Amygdala (tissue), 56 donors: ENCODE measurements around the gene FZR1.

ENCODE experiments used
- DNase-seq, 56 donors: peaks; one replicate each; lab custom pipeline; 2025; lab: John Stamatoyannopoulos, UW

FZR1 gene

DNA sequence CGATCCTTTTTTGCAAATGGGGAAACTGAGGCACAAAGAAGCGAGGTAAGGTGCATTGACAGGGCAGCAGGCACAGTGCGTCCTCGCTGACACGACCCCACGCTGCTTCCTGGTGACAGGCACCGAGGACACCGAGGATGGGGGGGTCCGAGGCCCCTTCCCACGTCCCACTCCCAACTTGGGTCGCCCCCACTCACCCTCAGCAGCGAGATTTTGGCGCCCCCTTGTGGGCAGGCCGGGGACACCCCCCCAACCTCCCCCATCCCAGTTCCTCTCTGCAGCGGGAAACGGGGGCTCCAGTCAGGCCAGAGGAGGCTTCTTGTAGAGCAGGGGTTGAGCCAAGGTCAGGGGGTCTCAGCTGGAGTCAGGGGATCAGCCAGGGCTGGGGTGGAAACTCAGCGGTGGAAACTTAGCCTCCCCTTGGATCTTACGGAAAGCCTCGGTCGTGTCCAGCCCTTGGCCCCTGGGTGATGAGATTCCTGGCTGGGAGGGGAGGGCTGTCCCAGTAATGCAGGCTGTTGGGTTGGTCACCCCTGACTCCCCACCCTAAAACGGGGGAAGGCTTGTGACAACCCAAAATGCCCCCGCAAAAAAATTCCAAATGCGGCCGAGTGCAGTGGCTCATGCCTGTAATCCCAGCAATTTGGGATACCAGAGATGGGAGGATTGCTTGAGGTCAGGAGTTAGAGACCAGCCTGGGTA lies 34.0 kb upstream of the FZR1 start:
- DNase-seq: peak in 12 of 56 donors; percentile 3 to 54 (median 21)

DNA sequence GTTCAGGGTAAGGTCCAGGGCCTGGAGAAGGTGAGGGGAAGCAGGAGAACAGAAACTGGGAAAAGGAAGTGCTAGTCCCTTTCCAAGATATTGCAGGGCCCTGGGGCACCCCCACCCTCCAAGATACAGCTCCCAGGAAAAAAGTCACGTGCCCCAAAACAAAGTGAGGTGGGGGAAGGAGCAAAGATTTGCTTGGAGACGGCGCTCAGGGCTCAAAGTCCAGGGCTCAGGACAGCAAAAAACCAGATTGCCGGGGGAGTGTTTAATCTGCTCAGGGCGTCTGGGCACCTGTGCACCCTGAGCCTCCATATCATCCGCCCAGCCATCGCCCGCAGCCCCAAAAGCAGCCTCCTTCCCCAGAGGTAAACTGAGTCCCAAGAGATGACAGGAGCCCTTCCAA lies 32.1 kb upstream of the FZR1 start:
- no peak for DNase-seq

DNA sequence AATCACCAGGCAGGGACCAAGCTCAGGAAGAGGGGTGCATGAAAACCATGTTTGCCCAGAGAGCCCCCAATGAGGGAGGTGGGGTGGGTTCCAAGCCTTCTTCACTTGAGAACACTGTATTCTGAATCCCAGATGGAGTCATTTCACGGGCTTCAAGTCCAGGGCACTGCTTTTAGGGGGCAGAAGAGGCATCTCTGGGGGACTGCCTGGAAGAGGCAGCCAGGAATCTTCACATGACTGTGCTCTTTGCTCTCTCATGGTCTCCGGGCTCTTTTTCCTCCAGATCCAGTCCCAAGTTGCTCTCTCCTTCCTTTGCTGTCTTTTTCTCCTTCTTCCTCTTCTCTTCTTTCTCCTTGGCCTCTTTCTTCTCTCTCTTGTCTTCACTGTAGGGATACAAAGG lies 31.5 kb upstream of the FZR1 start:
- no peak for DNase-seq

DNA sequence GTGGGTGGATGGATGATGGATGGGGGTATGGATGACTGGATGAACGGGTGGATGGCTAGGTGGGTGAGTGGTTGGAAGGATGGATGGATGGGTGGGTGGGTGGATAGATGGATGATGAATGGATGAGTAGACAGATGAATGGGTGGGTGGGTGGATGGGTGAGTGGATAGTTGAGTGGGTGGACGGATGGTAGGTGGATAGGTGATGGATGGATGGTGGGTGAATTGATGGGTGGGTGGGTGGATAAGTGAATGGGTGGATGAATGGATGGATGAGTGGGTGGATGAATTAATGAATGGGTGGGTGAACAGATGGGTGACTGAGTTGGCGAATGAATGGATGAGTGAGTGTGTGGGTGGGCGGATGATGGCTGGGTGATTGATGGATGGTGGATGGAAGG lies 30.7 kb upstream of the FZR1 start:
- no peak for DNase-seq

DNA sequence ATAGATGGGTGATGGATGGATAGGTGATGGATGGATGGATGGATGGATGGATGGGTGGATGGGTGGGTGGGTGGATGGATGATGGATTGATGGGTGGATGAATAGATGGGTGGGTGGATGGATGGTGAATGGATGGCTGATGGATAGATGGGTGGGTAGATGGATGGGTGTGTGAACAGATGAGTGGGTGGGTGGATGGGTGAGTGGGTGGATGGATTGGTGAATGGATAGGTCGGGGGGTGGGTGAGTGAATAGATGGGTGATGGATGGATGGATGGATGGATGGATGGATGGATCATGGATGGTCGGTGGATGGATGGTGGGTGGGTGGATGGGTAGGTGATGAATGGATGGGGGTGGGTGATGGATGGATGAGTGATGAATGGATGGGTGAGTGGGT lies 29.3 kb upstream of the FZR1 start:
- no peak for DNase-seq

DNA sequence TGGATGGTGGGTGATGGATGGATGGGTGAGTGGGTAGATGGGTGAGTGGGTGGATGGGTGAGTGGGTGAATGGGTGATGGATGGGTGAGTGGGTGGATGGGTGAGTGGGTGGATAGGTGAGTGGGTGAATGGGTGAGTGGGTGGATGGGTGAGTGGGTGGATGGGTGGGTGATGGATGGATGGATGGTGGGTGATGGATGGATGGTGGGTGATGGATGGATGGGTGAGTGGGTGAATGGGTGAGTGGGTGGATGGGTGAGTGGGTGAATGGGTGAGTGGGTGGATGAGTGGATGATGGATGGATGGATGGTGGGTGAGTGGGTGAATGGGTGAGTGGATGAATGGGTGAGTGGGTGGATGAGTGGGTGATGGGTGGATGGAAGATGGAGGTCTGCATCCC lies 28.6 kb upstream of the FZR1 start:
- DNase-seq: no peak

DNA sequence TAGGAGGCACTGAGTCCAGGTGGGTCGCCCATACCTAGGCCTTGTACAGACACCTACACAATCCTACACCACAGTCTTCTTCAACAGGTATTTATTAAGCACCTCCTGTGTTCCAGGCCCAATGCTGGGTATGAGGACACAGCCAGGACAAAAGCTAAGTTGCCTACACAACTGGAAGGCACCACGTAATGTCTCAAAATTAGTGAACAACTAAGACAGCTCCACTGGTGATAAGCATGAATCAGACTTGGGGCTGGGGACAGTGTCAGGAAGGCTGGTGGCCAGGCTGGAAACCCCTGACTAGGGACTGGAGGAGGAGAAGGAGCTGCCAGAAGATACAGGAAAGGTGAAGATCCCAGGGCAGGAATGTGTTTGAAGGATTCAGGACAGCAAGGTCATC lies 28.2 kb upstream of the FZR1 start:
- DNase-seq: no peak

DNA sequence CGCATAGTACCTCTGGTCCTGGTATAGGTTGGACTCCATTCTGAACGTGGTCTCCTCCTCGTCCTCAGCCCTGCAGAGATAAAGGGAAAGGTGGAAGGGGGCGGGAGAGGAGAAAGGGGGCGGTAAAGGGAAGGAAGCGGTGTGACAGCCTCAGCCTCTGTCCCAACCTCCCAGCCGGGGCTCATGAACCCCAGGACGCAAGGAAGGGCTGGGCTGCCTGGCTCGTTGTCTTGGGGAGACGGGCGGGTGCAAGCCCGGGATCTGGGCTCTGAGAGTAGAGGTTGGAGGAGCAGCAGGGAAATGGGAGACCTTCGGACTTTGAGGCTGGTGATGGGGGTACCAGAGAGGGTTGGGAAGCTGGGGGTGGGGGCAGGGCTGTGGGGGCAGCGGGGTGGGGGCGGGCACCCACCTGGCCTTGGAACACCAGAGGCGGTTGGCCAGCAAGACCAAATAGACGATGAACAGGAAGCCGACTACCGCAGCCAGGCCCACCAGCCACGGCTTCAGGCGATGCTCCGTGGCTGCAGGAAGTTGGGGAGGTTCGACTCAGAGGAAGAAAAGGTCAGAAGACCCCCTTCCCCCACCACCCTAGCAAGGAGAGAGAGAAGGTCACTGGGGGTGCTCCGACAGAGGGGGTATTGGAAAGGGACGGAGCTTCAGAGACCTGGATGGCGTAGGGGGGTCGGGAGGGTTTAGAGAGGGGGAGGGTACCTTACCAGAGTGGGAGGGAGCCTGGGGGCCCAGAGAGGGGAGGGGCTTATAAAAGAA lies 27.5 kb upstream of the FZR1 start:
- DNase-seq: no peak

DNA sequence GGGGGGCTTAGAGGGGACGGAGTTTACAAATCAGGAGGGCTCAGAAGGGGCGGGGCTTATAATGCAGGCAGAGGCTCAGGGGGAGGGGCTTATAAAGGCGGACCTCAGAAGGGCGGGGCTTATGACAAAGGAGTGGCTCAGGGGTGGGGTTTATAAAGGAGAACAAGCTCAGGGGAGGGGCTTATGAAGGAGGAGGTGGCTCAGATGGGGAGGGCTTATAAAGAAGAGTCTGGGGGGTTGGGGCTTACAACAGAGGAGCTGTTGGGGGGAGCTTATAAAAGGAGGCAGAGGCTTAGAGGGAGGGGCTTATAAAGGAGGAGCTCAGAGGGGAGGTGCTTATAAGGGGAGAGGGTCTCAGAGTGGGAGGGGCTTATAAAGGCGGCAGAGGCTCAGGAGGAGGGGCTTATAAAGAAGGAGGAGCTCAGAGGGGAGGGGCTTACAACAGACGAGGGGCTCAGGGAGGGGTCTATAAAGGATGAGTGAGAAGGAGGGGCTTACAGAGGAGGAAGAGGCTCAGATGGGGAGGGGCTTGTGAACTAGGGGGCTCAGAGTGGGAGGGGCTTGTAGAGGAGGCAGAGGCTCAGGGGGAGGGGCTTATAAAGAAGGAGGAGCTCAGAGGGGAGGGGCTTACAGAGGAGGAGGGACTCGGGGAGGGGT lies 26.8 kb upstream of the FZR1 start:
- peak in 2 of 56 donors; percentile 25 to 64 for DNase-seq

DNA sequence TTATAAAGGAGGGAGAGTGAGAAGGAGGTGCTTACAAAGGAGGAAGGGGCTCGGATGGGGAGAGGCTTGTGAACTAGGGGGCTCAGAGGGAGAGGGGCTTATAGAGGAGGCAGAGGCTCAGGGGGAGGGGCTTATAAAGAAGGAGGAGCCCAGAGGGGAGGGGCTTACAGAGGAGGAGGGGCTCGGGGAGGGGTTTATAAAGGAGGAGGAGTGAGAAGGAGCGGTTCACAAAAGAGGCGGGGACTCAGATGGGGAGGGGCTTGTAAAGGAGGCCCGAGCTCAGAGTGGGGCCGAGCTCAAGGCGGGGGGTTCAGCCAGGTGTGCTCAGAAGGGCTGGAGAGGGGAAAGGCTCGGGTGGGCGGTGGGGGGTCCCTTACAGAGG lies 26.3 kb upstream of the FZR1 start:
- no peak for DNase-seq

DNA sequence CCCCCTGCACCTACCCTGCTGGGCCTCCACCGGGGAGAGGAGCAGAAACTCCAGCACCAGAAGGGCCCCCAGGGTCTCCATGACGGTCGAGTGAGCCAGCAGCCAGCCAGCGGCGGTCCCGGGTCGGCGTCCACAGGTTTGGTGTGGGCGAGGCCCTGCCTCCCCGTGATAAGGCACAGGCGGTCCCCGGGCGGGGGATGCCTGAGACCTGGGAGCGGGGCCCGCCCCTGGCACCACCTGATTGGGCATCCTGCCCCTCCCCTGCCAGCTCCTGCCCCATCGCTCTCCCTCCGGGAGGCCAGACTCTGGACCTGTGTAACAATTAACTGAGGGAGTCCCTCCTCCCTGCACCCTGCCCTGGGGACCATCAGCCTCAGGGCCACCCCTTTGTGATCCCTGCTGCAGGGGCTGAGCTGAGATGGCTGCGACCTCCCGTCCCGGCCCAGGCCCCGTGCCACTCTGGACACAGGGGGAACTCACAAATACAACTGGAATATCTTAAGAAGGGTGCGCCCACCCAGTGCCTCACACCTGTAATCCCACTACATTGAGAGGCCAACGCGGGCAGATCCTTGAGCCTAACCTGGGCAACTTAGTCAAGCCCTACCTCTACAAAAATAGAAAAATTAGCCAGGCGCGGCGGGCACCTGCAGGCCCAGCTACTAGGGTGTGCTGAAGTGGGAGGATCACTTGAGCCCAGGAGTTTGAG lies 25.6 kb upstream of the FZR1 start, which contains the start of gene SMIM24:
Gene SMIM24, minus strand, starts transcription at position 143 of the 709 bp plus-strand sequence. Its CDS starts 62 bp downstream, at position 81.
- no peak for DNase-seq

DNA sequence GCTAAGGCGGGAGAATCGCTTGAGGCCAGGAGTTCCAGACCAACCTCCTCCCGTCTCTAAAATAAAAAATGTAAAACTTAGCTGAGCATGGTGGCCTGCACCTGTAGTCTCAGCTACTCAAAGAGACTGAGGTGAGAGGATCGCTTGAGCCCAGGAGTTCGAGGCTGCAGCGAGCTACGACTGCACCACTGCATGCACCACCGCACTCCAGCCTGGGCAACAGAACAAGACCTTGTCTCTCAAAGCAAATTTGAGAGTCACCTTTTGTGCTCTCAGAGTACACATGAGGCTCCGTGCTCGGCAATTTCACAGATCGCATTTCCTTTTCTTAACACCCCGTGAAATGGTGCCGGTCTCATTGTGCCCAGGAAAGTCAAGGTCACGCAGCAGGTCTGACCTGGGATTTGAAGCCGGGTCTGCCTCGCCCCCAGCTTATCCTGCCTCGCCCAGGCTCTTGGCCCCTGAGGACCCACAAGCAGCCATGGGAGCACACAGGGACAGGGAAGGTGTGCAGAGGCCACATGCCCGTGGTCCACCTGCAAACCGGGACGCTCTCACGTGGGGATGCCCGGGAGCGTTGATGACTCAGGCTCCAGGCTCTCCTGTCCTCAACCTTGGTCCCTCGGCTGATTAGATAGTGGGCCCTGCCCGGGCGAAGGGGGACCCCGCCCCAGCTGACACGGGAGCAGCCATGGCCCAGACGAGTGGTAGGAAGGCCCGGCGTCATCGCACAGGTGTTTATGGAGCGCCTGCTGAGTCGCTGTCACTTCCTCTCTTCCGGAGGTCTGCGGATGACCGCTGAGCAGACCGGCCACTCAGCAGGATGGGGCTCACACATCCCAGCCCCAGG lies 24.6 kb upstream of the FZR1 start:
- DNase-seq: no peak

DNA sequence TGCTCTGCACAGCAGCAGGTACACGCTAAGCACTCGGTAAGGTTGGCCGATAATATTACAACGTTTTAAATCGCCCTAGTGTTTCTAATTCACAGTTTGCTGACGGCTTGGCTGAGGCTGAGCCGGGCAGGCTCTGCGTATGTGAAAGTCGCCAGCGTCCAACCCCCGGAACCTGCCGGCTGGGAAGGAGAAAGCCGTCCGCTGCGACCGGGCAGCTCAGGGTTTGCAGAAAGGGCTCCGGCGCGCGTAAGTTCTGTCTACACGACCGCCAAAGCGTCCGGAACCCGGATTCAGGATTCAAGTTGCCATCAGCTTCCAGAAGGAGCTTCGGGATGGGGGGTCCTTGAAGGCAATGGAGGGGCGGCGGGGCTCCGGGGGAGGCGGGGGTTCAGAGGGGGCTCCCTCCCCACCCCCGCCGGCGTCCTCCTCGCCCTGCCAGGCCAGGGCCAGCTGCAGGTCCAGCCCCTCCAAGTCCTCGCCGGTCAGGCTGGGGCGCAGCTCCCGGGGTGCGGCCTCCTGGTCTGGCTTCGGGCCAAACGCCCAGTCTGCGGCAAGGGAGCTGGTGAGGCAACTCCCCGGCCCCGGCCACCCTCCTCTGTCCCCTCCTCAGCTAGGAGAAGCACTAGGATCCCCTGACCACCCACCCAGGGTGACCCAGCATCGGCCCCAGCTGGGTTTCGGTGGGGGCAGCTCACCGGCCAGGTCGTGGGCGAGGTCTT lies 23.4 kb upstream of the FZR1 start:
- DNase-seq: no peak

DNA sequence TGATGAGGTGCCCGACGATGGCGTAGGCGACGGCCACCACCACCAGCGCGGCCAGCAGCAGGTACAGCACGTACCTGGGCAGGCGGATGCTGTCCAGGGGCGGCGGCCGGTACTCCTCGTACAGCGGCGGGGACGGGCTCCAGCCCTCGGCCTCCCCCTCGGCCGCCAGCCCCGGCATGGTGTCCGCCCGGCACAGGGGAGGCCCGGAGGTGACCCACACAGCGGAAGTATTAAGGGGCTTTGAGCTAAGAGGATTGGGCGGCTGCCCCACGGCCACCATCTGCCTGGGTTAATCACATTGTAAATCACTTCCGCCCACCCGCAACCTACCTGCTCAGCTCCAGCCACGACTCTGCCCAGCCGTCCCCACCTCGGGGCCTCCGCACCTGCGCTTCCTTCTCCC lies 22.9 kb upstream of the FZR1 start, which contains the start of gene SMIM44:
Gene SMIM44, minus strand, starts transcription at position 216 of the 403 bp plus-strand sequence. Its CDS starts 38 bp downstream, at position 178.
- DNase-seq: no peak

DNA sequence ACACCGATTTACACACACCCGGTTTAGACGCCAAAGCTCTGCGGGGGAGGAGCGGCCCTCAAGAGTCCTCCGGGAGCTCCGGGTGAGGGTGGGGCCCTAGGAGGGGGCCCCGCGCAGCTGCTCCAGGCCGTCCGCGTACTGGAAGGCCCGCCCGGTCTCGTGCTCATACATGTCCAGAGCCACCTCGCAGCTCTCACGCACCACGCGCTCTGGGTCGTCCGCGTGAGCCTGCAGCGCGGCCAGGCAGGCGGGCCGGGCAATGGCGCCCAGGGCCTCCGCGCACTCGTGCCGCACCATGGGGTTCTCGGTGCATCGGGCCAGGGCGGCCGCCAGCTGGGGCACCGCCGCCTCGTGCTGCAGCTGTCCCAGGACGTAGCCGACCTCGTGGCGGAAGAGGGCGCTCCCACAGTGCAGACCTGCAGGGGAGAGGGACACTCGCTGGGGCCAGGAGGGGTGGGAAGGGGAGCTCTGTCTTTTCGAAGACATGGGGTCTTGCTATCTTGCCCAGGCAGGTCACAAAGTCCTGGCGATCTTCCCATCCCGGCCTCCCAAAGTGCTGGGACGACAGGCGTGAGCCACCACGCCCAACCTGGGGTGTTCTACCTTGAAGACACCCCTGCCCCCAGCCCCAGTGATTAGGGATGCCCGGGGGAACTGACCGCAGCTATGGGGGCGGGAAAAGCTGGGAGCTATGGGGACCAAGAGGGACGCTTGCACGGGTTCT lies 14.6 kb upstream of the FZR1 start:
- DNase-seq: no peak

DNA sequence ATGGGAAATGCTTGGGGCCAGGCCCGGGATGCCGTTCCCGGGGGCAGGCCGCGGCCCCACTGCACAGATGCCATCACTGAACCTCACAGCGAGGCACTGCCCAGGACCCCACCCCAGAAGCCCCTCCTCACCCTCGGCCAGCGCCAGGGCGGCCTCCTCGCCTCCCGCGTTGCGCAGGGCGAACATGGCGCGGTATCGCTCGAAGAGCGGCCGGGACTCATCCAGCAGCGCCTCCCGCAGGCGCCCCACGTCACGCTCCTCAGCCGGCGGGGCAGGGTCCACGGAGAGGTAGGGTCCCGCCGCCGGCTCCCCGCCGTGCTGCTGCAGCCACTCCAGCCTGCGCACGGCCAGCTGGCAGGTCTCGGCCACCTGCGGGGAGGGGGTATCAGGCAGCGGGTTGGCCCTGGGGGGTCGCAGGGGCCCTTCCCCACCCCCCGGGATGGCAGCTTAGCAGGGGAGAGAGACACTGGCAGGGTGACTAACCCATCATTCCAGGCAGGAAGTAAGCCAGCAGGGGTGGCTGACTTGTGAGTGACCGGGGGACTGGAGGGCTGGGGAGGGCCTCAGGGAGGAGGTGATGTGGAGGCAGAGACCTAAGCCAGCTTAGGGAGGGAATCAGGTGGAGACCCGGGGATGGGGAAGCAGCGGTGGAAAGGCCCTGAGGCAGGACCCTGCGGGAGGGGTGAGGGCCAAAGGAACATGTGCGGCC lies 13.8 kb upstream of the FZR1 start:
- no peak for DNase-seq

DNA sequence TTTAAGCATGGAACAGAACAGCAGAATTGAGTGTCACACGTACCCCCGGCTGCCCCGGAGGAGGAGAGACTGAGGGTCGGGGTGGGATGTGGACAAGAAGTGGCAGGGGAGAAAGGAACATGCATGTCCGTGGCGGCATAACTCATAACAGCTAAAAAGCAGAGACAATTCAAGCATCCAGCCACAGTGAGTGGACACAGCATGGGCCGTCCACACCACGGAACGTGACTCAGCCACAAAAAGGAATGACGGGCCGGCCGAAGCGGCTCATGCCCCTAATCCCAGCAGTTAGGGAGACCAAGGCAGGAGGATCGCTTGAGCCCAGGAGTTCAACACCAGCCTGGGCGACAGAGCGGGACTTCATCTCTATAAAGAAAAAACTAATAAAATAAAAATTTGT lies 13.2 kb upstream of the FZR1 start:
- DNase-seq: no peak

DNA sequence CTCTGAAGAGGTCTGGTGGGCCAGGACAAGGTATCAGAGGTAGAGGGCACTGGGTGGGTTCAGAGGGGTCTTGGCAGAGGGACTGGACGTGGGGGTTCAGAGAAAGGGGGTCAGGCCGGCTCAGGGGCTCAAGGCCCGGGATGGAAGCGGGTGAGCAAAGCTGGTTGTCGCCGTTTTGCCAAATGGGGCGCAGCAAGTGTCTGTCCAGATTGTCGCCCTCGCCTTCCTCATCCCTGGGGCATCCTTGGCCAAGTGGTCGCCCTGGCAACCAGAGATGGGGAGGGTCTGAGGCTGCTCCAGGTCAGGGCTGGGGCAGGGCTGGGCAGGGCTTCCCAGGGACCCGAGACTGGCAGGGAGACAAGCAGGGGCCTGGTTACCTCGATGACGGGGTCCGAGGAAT lies 12.5 kb upstream of the FZR1 start:
- DNase-seq: no peak
